NCI-H2196 (cell line): ENCODE results near the gene MAZ.

Experiments used
- DNase-seq: peaks from one replicate; lab custom pipeline; 2025; ENCODE audit not compliant: unreplicated experiment; lab: John Stamatoyannopoulos, UW

The MAZ gene

GRCh38 chr16:29809031-29809747 is 2.9 kb downstream of the MAZ start:
- no peak for DNase-seq

GRCh38 chr16:29809850-29810698 is 3.7 kb downstream of the MAZ start:
- DNase-seq: no peak

GRCh38 chr16:29810699-29811169 is 4.4 kb downstream of the MAZ start:
- DNase-seq: no peak

GRCh38 chr16:29811170-29811895 is 5.0 kb downstream of the MAZ start:
- peak; percentile 92 for DNase-seq

- DNase-seq: peak; percentile 25
Measured at GRCh38 chr16:29811896-29812665, 5.8 kb downstream of the MAZ start, which contains the start of gene PRRT2. Gene PRRT2 (plus strand): TSS chr16:29812193. CDS start chr16:29813055, 862 bp downstream.

- DNase-seq: no peak
Measured at GRCh38 chr16:29812754-29813643, 6.7 kb downstream of the MAZ start.

GRCh38 chr16:29813644-29814562 is 7.6 kb downstream of the MAZ start:
- DNase-seq: no peak

GRCh38 chr16:29814592-29814991 is 8.3 kb downstream of the MAZ start:
- no peak for DNase-seq

GRCh38 chr16:29815032-29815721 is 8.8 kb downstream of the MAZ start:
- DNase-seq: peak; percentile 65

- DNase-seq: peak; percentile 99
Measured at GRCh38 chr16:29815793-29816693, 9.7 kb downstream of the MAZ start, which contains the start of gene PAGR1. Gene PAGR1 (plus strand): TSS chr16:29816152. CDS start chr16:29816526, 374 bp downstream.

GRCh38 chr16:29816694-29817441 is 10.5 kb downstream of the MAZ start:
- DNase-seq: peak; percentile 58

GRCh38 chr16:29818082-29818481 is 11.8 kb downstream of the MAZ start:
- DNase-seq: no peak

- DNase-seq: peak; percentile 8
Measured at GRCh38 chr16:29819506-29819905, 13.2 kb downstream of the MAZ start.

- DNase-seq: peak; percentile 75
Measured at GRCh38 chr16:29820271-29820701, 14.0 kb downstream of the MAZ start, which contains the start of gene MVP. Gene MVP (plus strand): TSS chr16:29820462. CDS start chr16:29830550, 10,088 bp downstream.

- peak; percentile 26 for DNase-seq
Measured at GRCh38 chr16:29820730-29821642, 14.7 kb downstream of the MAZ start.
